HepG2 (cell line): ENCODE results near the gene CAPN15. TPM values are rescaled to one million over a fixed set of nuclear protein-coding genes. Genes with fewer than 3 reads are reported as not detected.

Experiments
- ATF2 ChIP-seq: sonication (generic); formaldehyde crosslinking; IDR thresholded peaks from 2 replicates; pipeline ENCODE4 v1.4.0; 2020; ENCODE audit warnings: missing genetic modification reagents
- E2F2 ChIP-seq: sonication (generic); formaldehyde crosslinking; IDR thresholded peaks from 2 replicates; pipeline ENCODE4 v1.4.0; 2020; ENCODE audit warnings: missing genetic modification reagents, borderline replicate concordance
- EP300 ChIP-seq, 3 experiments: sonication (generic) in 1 of 3; formaldehyde crosslinking in 1 of 3; IDR thresholded peaks; 2 replicates each; pipeline versions ENCODE4 v1.5.1 to v1.6.1; 2011 to 2020; ENCODE audit warnings: low read depth in 2 of 3, low read length in 2 of 3, borderline replicate concordance in 1 of 3, improper control_type of control experiment in 1 of 3, mild to moderate bottlenecking in 1 of 3, missing genetic modification reagents in 1 of 3, moderate library complexity in 1 of 3
- HDAC1 ChIP-seq: sonication (generic); formaldehyde crosslinking; IDR thresholded peaks from 2 replicates; pipeline ENCODE4 v1.5.1; 2020; ENCODE audit warnings: mild to moderate bottlenecking, missing genetic modification reagents
- HOXA5 ChIP-seq: sonication (generic); formaldehyde crosslinking; IDR thresholded peaks from 2 replicates; pipeline ENCODE4 v1.4.0; 2020; ENCODE audit warnings: missing genetic modification reagents
- PHF8 ChIP-seq: sonication (generic); formaldehyde crosslinking; IDR thresholded peaks from 2 replicates; pipeline ENCODE4 v1.5.0; 2020; ENCODE audit warnings: missing genetic modification reagents
- POGK ChIP-seq: sonication (generic); formaldehyde crosslinking; conservative IDR thresholded peaks from 2 replicates; pipeline ENCODE4 v1.8.0; 2022; ENCODE audit warnings: mild to moderate bottlenecking, moderate library complexity, missing genetic modification reagents
- YEATS4 ChIP-seq: sonication (generic); formaldehyde crosslinking; IDR thresholded peaks from 2 replicates; pipeline ENCODE4 v1.4.0; 2020; ENCODE audit warnings: missing genetic modification reagents, borderline replicate concordance
- ZBED4 ChIP-seq: sonication (generic); formaldehyde crosslinking; IDR thresholded peaks from 2 replicates; pipeline ENCODE4 v1.4.0; 2020; ENCODE audit warnings: missing genetic modification reagents, borderline replicate concordance
- ZFX ChIP-seq: sonication (generic); formaldehyde crosslinking; IDR thresholded peaks from 2 replicates; pipeline ENCODE4 v1.4.0; 2020; ENCODE audit warnings: mild to moderate bottlenecking, low read depth, missing genetic modification reagents, moderate library complexity
- ZNF256 ChIP-seq: sonication (generic); formaldehyde crosslinking; conservative IDR thresholded peaks from 2 replicates; pipeline ENCODE4 v1.4.0; 2020; ENCODE audit warnings: missing genetic modification reagents
- ZNF280B ChIP-seq: sonication (generic); formaldehyde crosslinking; IDR thresholded peaks from 2 replicates; pipeline ENCODE4 v1.5.0; 2020; ENCODE audit warnings: missing genetic modification reagents, mild to moderate bottlenecking, borderline replicate concordance
- ZNF451 ChIP-seq: sonication (generic); formaldehyde crosslinking; IDR thresholded peaks from 2 replicates; pipeline ENCODE4 v1.5.0; 2020; ENCODE audit warnings: mild to moderate bottlenecking, missing genetic modification reagents
- ZNF598 ChIP-seq: sonication (generic); formaldehyde crosslinking; IDR thresholded peaks from 2 replicates; pipeline ENCODE4 v1.5.1; 2020; ENCODE audit warnings: mild to moderate bottlenecking, missing genetic modification reagents, borderline replicate concordance
- ZNF615 ChIP-seq: sonication (generic); formaldehyde crosslinking; IDR thresholded peaks from 2 replicates; pipeline ENCODE4 v1.5.0; 2020; ENCODE audit warnings: mild to moderate bottlenecking, missing genetic modification reagents, borderline replicate concordance
- ZNF776 ChIP-seq: sonication (generic); formaldehyde crosslinking; IDR thresholded peaks from 2 replicates; pipeline ENCODE4 v1.4.0; 2020; ENCODE audit warnings: mild to moderate bottlenecking, missing genetic modification reagents
- ZNF816 ChIP-seq: sonication (generic); formaldehyde crosslinking; IDR thresholded peaks from 2 replicates; pipeline ENCODE4 v1.8.0; 2022; ENCODE audit warnings: missing genetic modification reagents, mild to moderate bottlenecking, borderline replicate concordance
- polyA plus RNA-seq, 8 experiments: library from polyadenylated mRNA; depleted of rRNA in 3 of 8; stranded (reverse) in 7 of 8; unstranded in 1 of 8; fragments of >200 nt; fragmentation: Illumina TruSeq in 4 of 8; extraction: Trizol in 4 of 8; gene quantifications; 2 replicates each; pipeline versions ENCODE4 v1.2.1 to v1.2.3, GENCODE V29; 2011 to 2016; ENCODE audit warnings: low read depth in 4 of 8, missing spikeins in 1 of 8, mixed read lengths in 1 of 8; ENCODE audit not compliant: insufficient read depth in 1 of 8
- total RNA-seq, 5 experiments: library from RNA; depleted of rRNA; stranded (reverse); fragments of >200 nt; fragmentation: Illumina TruSeq; extraction: Trizol; gene quantifications; 2 replicates each; pipeline ENCODE4 v1.2.3, GENCODE V29; 2016; ENCODE audit warnings: low read depth in 1 of 5

Gene CAPN15
- total and polyA plus RNA-seq, 2 of the 13 experiments (the other 11 are each of a cell fraction or from before 2014, with no cell fraction given), result 14.9 to 24.5 TPM

- TF ChIP-seq POGK (CRISPR knock-in tag) (0 out of 2 replicates have a peak, but pooled peaks have one; percentile 42), ATF2 (peak; percentile 82), HOXA5 (no peak), EP300 (IDR thresholded peaks at IDR 0.05; ENCODE audit: low read depth in 2 of 2, low read length in 2 of 2) (0 out of 4 replicates have a peak, but pooled peaks of 1 of the 2 experiments have one; percentile 16), EP300 (CRISPR knock-in tag; IDR thresholded peaks at IDR 0.05; ENCODE audit: borderline replicate concordance) (no peak), HDAC1 (CRISPR knock-in tag) (peak; percentile 75), PHF8 (peak; percentile 45; the same call in 1 of the 2 replicates), ZNF256 (no peak), ZNF615 (no peak), ZNF776 (CRISPR knock-in tag) (0 out of 2 replicates have a peak, but pooled peaks have one; percentile 47), ZBED4 (CRISPR knock-in tag) (no peak), ZNF451 (CRISPR knock-in tag) (peak; percentile 34; the same call in 1 of the 2 replicates), E2F2 (CRISPR knock-in tag) (no peak), ZNF280B (CRISPR knock-in tag) (peak; percentile 65; the same call in 1 of the 2 replicates), YEATS4 (CRISPR knock-in tag) (peak; percentile 88), ZFX (CRISPR knock-in tag) (peak; percentile 88), ZNF816 (CRISPR knock-in tag) (no peak), ZNF598 (CRISPR knock-in tag) (no peak)
Observed at GRCh38 chr16:543301-544164, 16.0 kb downstream of the CAPN15 start (continued).
